Endothelial cell of umbilical vein (primary cell): ENCODE measurements around the gene NFYC.

Experiments
- EZH2 ChIP-seq: IDR thresholded peaks from 2 replicates; pipeline ENCODE4 v1.6.1; 2012; ENCODE audit warnings: borderline replicate concordance, low read depth, mild to moderate bottlenecking, moderate library complexity, low read length, inconsistent platforms; ENCODE audit not compliant: severe bottlenecking
- JUN ChIP-seq: IDR thresholded peaks from 2 replicates; pipeline ENCODE4 v1.6.1; 2011; ENCODE audit warnings: borderline replicate concordance, low read depth; ENCODE audit not compliant: insufficient read length, insufficient read depth
- POLR2A ChIP-seq: IDR thresholded peaks from 2 replicates; pipeline ENCODE4 v1.6.1; 2012; ENCODE audit warnings: low read depth, mild to moderate bottlenecking, control low read depth, low read length
- TF ChIP-seq, protein P1 (sequence below), 2 donors: IDR thresholded peaks; 1 replicate in 1 of 2; 2 replicates in 1 of 2; pipeline ENCODE4 v1.5.1; 2011; ENCODE audit warnings: low read length in 2 of 2, mild to moderate bottlenecking in 2 of 2, moderate library complexity in 2 of 2, control low read depth in 1 of 2, inconsistent platforms in 1 of 2, low read depth in 1 of 2; ENCODE audit not compliant: insufficient read depth in 1 of 2; ENCODE audit errors: extremely low read depth in 1 of 2
- TF ChIP-seq, protein P2 (sequence below): IDR thresholded peaks from 2 replicates; pipeline ENCODE4 v1.6.1; 2011; ENCODE audit not compliant: insufficient read depth, insufficient read length

- TF ChIP-seq EZH2, result no peak
- no peak for TF ChIP-seq JUN
- TF ChIP-seq, protein P1, sequence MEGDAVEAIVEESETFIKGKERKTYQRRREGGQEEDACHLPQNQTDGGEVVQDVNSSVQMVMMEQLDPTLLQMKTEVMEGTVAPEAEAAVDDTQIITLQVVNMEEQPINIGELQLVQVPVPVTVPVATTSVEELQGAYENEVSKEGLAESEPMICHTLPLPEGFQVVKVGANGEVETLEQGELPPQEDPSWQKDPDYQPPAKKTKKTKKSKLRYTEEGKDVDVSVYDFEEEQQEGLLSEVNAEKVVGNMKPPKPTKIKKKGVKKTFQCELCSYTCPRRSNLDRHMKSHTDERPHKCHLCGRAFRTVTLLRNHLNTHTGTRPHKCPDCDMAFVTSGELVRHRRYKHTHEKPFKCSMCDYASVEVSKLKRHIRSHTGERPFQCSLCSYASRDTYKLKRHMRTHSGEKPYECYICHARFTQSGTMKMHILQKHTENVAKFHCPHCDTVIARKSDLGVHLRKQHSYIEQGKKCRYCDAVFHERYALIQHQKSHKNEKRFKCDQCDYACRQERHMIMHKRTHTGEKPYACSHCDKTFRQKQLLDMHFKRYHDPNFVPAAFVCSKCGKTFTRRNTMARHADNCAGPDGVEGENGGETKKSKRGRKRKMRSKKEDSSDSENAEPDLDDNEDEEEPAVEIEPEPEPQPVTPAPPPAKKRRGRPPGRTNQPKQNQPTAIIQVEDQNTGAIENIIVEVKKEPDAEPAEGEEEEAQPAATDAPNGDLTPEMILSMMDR (IDR thresholded peaks at IDR 0.05; ENCODE audit: extremely low read depth in 1 of 2, insufficient read depth in 1 of 2, low read depth in 1 of 2, low read length in 2 of 2), result no peak
- TF ChIP-seq POLR2A, result no peak
- TF ChIP-seq, protein P2, sequence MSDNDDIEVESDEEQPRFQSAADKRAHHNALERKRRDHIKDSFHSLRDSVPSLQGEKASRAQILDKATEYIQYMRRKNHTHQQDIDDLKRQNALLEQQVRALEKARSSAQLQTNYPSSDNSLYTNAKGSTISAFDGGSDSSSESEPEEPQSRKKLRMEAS, result no peak
Observed at GRCh38 chr1:40815420-40815819, 123.9 kb downstream of the NFYC start.
